Heart right ventricle (tissue), 16 donors: Measurements from ENCODE around the gene PRDX3. TPM values are rescaled to one million over a fixed set of nuclear protein-coding genes. Genes with fewer than 3 reads are reported as not detected.

Experiments used
- ATAC-seq, 8 donors: fragments of 200-7000 bp; cut with Tn5 transposase; one replicate each; pipeline ENCODE4 v1.9.1; 2020; ENCODE audit warnings: mild to moderate bottlenecking in 8 of 8, moderate library complexity in 8 of 8, moderate number of reproducible peaks in 1 of 8
- DNase-seq, 2 donors: peaks; one replicate each; pipeline ENCODE4 v3.0.0-alpha.2; 2020
- H3K27ac ChIP-seq, 10 donors: fragments of 200-600 bp; sonication (generic) in 2 of 10; one replicate each; pipeline versions ENCODE4 v1.5.0 to v1.8.0; 2020 to 2022; ENCODE audit warnings: mild to moderate bottlenecking in 3 of 10
- H3K27me3 ChIP-seq, 7 donors: fragments of 200-600 bp; one replicate each; pipeline ENCODE4 v1.8.0; 2021 to 2022; ENCODE audit warnings: mild to moderate bottlenecking in 2 of 7
- H3K36me3 ChIP-seq, 9 donors: fragments of 200-600 bp; sonication (generic) in 1 of 9; one replicate each; pipeline versions ENCODE4 v1.5.0 to v1.8.0; 2020 to 2022; ENCODE audit warnings: mild to moderate bottlenecking in 2 of 9
- H3K4me1 ChIP-seq, 9 donors: fragments of 200-600 bp; sonication (generic) in 1 of 9; one replicate each; pipeline versions ENCODE4 v1.5.0 to v1.8.0; 2020 to 2022; ENCODE audit warnings: mild to moderate bottlenecking in 4 of 9
- H3K4me3 ChIP-seq, 10 donors: fragments of 200-600 bp; sonication (generic) in 2 of 10; one replicate each; pipeline versions ENCODE4 v1.5.0 to v1.8.0; 2020 to 2022; ENCODE audit warnings: mild to moderate bottlenecking in 7 of 10, moderate library complexity in 2 of 10
- H3K9me3 ChIP-seq, 11 donors: fragments of 200-600 bp in 10 of 11; sonication (generic) in 2 of 11; one replicate each; pipeline versions ENCODE4 v1.5.0 to v1.8.0; 2013 to 2022; ENCODE audit warnings: mild to moderate bottlenecking in 2 of 11, control low read depth in 1 of 11, moderate library complexity in 1 of 11
- CTCF ChIP-seq, 9 donors: fragments of 200-600 bp; sonication (generic) in 2 of 9; IDR thresholded peaks; one replicate each; pipeline versions ENCODE4 v1.5.0 to v1.8.0; 2021 to 2022; ENCODE audit warnings: antibody characterized with exemption in 9 of 9, mild to moderate bottlenecking in 5 of 9, moderate library complexity in 1 of 9
- WGBS, 2 donors: extraction: QIAGEN DNeasy Blood & Tissue Kit; methylation state at CpG; one replicate each; pipeline ENCODE4 v1.1.7; 2013; ENCODE audit warnings: inconsistent platforms in 1 of 2; 5-methylcytosine and 5-hydroxymethylcytosine counted together
- intact Hi-C, 10 donors: fragments of 100-400 bp; cut with DNase I; formaldehyde crosslinking; loops; one replicate each; pipeline versions ENCODE4 v1.11.1 to v1.14.2; 2022
- polyA plus RNA-seq, 2 donors: library from polyadenylated mRNA; stranded (reverse); fragments of 200-250 nt; gene quantifications; one replicate each; pipeline ENCODE4 v1.2.3, GENCODE V29; 2013
- total RNA-seq, 10 donors: library from RNA; stranded (reverse); fragmentation: NEBNext Ultra II Directional in 3 of 10; extraction: Animal tissue kit (Norgen Biotek cat#: 25700) in 3 of 10; gene quantifications; one replicate each; pipeline versions ENCODE4 v1.2.1 to v1.2.4, GENCODE V29; 2021 to 2023
- donor health status: Arrhythmogenic right ventricular cardiomyopathy.
- donor health status: ischemic (EF 13 %, LVEDD 7.1; RV severe dilation, severe dysfunction).
- donor health status: healthy with polysubstance abuse.
- donor health status: DM: no; HTN: yes; CAD: no.
- donor health status: DM: no; HTN: no; CAD: no.
- donor health status: ischemic (EF 25% LVEDD 6.9; RV normal size, moderate dysfunction).
- donor health status: ischemic (EF 25% LVEDD 5.7; RV mildly dilated, moderate dysfunction).
- donor health status: healthy.
- donor health status: DM: yes; HTN: yes; CAD: no.
- donor health status: Ischemic cardiomyopathy.
- donor health status: ischemic (EF 35%, LVEDD 5.7; RV mildly dilated, moderate dysfunction).
- donor health status: nonischemic (EF 11% LVEDD 7.7; RV severe dilation, severe dysfunction).
- donor health status: DM: yes; HTN: yes; CAD: no.
- donor health status: PGD.
- donor health status: ischemic (EF 29% LVEDD 5.4; RV normal size, mild dysfunction).
- donor health status: nonischemic (EF 23%, LVEDD 6.1; RV moderate dilation, normal function).

Gene PRDX3
- total and polyA plus RNA-seq, 12 donors: 75.4 to 323 (median 279) TPM

- Histone ChIP-seq H3K9me3 (no peaks in the 10 kb centered on the region), H3K4me1 (peaks cover 6 to 80% (median 74%) of the 10 kb centered on the region in 9 donors), H3K36me3 (peaks cover 0 to 21% (median 0%) of the 10 kb centered on the region in 9 donors), H3K27me3 (no peaks in the 10 kb centered on the region), H3K27ac (peak overlapping the region; percentile 84 to 100 (median 98)), H3K4me3 (peak overlapping the region; percentile 72 to 99 (median 95))
- TF ChIP-seq CTCF (IDR thresholded peaks at IDR 0.05): peak in 2 of 9 donors; percentile 0 to 6
- 24 to 27% methylated on average over 9 of the region's 9 CpGs for WGBS, 2 donors
- DNase-seq (no peak), ATAC-seq (no peak)
- intact Hi-C loops: loop anchor here in 8 of 10 donors (2.0 to 10.0 kb wide), 9 partner anchors 42 to 235 kb away; no protein-coding TSS in a partner anchor
Observed at GRCh38 chr10:119209736-119210355, 31.2 kb upstream of the PRDX3 start.

- TF ChIP-seq CTCF (IDR thresholded peaks at IDR 0.05): peak; percentile 71 to 82 (median 77)
- DNase-seq: peak; percentile 61 to 84
- Histone ChIP-seq H3K27me3 (no peaks in the 10 kb centered on the region), H3K36me3 (peaks cover 0 to 21% (median 0%) of the 10 kb centered on the region in 9 donors), H3K9me3 (no peaks in the 10 kb centered on the region), H3K4me3 (peak overlapping the region; percentile 72 to 99 (median 95)), H3K4me1 (peaks cover 6 to 74% (median 67%) of the 10 kb centered on the region in 9 donors), H3K27ac (peak overlapping the region; percentile 84 to 100 (median 98))
- ATAC-seq: peak in 4 of 8 donors; percentile 25 to 50 (median 26)
- intact Hi-C loops: loop anchor here in 7 of 10 donors (2.0 to 10.0 kb wide), 7 partner anchors 43 to 236 kb away; no protein-coding TSS in a partner anchor
- WGBS, 2 donors: 2 to 4% methylated on average over 15 of the region's 15 CpGs
Observed at GRCh38 chr10:119209035-119209735, 30.6 kb upstream of the PRDX3 start.

GRCh38 chr10:119208553-119208940 lies 29.9 kb upstream of the PRDX3 start:
- WGBS, 2 donors: 1 to 5% methylated on average over 3 of the region's 3 CpGs
- Histone ChIP-seq H3K27ac (peak overlapping the region; percentile 84 to 100 (median 98)), H3K27me3 (no peaks in the 10 kb centered on the region), H3K4me3 (peak overlapping the region; percentile 72 to 99 (median 95)), H3K36me3 (peaks cover 0 to 21% (median 0%) of the 10 kb centered on the region in 9 donors), H3K4me1 (peaks cover 6 to 68% (median 62%) of the 10 kb centered on the region in 9 donors), H3K9me3 (no peaks in the 10 kb centered on the region)
- no peak for TF ChIP-seq CTCF (IDR thresholded peaks at IDR 0.05)
- ATAC-seq: no peak
- intact Hi-C loops: loop anchor here in 7 of 10 donors (2.0 to 10.0 kb wide), 7 partner anchors 44 to 236 kb away; no protein-coding TSS in a partner anchor
- DNase-seq: no peak
